ENCODE results near the gene PDE3B. TPM values are rescaled to one million over a fixed set of nuclear protein-coding genes. Genes with fewer than 3 reads are reported as not detected.

PDE3B gene
- total and polyA plus RNA-seq, 2 of the 4 experiments (the other 2 are of a cell fraction) = 0.21 to 1.3 TPM

DNA sequence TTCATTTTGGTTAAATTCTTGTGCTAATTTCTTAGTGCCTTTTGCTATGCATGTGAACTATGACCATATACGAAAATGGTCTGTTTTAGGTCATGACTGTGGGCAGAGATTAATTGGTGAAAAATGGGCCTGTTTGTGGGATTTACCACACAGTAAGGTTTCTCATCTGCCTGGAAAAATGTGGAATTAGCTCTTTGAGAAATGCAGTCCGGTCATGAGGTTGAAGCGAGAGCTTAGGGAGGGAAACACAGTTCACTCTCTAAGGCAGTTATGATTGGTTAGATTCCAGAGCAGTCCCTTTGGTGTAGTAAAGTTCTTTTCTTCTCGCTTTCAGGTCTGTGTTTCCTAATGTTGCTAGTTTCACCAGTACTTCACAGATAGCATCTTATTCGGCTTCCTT lies 1.2 kb upstream of the PDE3B start:
- H2BK120ac ChIP-seq (ENCODE audit: low read depth, low read length) = no peak overlapping the region
- H3K14ac ChIP-seq (replicated peaks; ENCODE audit: low read depth, low read length) = no peak overlapping the region
- H4K20me1 ChIP-seq (ENCODE audit: insufficient read depth, low read length) = no peaks in the 10 kb centered on the region
- CTCF ChIA-PET = no interaction called here
- in situ Hi-C loops (cut with MboI; ENCODE audit: low sequenced_read_pairs) = no loop called here
- no peaks in the 10 kb centered on the region for H3K36me3 ChIP-seq (ENCODE audit: control insufficient read depth, insufficient read depth, low read length)
- H3K4ac ChIP-seq (ENCODE audit: low read depth, low read length) = no peak overlapping the region
- H3K9me1 ChIP-seq (ENCODE audit: insufficient read depth, low read length) = no peaks in the 10 kb centered on the region
- no peak overlapping the region for H4K8ac ChIP-seq (ENCODE audit: low read depth in 2 of 2, low read length in 2 of 2)
- H2AK9ac ChIP-seq (replicated peaks; ENCODE audit: low read depth, low read length, poor library complexity) = no peak overlapping the region
- no peak overlapping the region for H3K27ac ChIP-seq (ENCODE audit: insufficient read depth, low read length)
- no peak for ATAC-seq (ENCODE audit: low read depth)
- no peak overlapping the region for H2BK15ac ChIP-seq (ENCODE audit: low read depth, low read length)
- no peak overlapping the region for H2BK20ac ChIP-seq (ENCODE audit: low read depth, low read length)
- no peak overlapping the region for H2BK5ac ChIP-seq (ENCODE audit: low read depth, low read length, poor library complexity, severe bottlenecking)
- peaks cover 2% of the 10 kb centered on the region for H3K27me3 ChIP-seq (ENCODE audit: control insufficient read depth, insufficient read depth, low read length)
- no peak overlapping the region for H3K4me2 ChIP-seq (ENCODE audit: low read depth, low read length)
- intact Hi-C loops (cut with micrococcal nuclease) = loop anchor here (5.0 to 10.0 kb wide), 2 partner anchors 100 to 262 kb away; no protein-coding TSS in a partner anchor
- no peak overlapping the region for H3K9ac ChIP-seq (ENCODE audit: low read depth, low read length)
- TF ChIP-seq POLR2A (IDR thresholded peaks at IDR 0.05; ENCODE audit: low read depth, low read length) (no peak), FOS (IDR thresholded peaks at IDR 0.05; ENCODE audit: low read depth, low read length) (no peak), RCOR1 (IDR thresholded peaks at IDR 0.05; ENCODE audit: insufficient replicate concordance, low read length) (no peak), MAZ (IDR thresholded peaks at IDR 0.05; ENCODE audit: borderline replicate concordance, low read depth, low read length) (no peak), NFE2L2 (IDR thresholded peaks at IDR 0.05; ENCODE audit: low read depth, low read length) (no peak), RFX5 (IDR thresholded peaks at IDR 0.05; ENCODE audit: low read depth, low read length) (no peak), MXI1 (IDR thresholded peaks at IDR 0.05; ENCODE audit: borderline replicate concordance, low read depth, low read length) (no peak), BHLHE40 (IDR thresholded peaks at IDR 0.05; ENCODE audit: low read depth, low read length) (no peak), SMC3 (IDR thresholded peaks at IDR 0.05; ENCODE audit: low read depth, low read length) (no peak), RAD21 (IDR thresholded peaks at IDR 0.05; ENCODE audit: low read length) (no peak), CHD1 (IDR thresholded peaks at IDR 0.05; ENCODE audit: low read depth, low read length) (no peak), CEBPB (IDR thresholded peaks at IDR 0.05; ENCODE audit: low read depth, low read length) (no peak), MAFK (IDR thresholded peaks at IDR 0.05; ENCODE audit: low read depth, low read length) (no peak)
- TF ChIP-seq, protein P1, sequence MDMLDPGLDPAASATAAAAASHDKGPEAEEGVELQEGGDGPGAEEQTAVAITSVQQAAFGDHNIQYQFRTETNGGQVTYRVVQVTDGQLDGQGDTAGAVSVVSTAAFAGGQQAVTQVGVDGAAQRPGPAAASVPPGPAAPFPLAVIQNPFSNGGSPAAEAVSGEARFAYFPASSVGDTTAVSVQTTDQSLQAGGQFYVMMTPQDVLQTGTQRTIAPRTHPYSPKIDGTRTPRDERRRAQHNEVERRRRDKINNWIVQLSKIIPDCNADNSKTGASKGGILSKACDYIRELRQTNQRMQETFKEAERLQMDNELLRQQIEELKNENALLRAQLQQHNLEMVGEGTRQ (IDR thresholded peaks at IDR 0.05; ENCODE audit: low read depth, low read length) = no peak
- TF ChIP-seq, protein P2, sequence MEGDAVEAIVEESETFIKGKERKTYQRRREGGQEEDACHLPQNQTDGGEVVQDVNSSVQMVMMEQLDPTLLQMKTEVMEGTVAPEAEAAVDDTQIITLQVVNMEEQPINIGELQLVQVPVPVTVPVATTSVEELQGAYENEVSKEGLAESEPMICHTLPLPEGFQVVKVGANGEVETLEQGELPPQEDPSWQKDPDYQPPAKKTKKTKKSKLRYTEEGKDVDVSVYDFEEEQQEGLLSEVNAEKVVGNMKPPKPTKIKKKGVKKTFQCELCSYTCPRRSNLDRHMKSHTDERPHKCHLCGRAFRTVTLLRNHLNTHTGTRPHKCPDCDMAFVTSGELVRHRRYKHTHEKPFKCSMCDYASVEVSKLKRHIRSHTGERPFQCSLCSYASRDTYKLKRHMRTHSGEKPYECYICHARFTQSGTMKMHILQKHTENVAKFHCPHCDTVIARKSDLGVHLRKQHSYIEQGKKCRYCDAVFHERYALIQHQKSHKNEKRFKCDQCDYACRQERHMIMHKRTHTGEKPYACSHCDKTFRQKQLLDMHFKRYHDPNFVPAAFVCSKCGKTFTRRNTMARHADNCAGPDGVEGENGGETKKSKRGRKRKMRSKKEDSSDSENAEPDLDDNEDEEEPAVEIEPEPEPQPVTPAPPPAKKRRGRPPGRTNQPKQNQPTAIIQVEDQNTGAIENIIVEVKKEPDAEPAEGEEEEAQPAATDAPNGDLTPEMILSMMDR (conservative IDR thresholded peaks at IDR 0.05; ENCODE audit: low read depth, low read length) = no peak
- TF ChIP-seq, protein P3, sequence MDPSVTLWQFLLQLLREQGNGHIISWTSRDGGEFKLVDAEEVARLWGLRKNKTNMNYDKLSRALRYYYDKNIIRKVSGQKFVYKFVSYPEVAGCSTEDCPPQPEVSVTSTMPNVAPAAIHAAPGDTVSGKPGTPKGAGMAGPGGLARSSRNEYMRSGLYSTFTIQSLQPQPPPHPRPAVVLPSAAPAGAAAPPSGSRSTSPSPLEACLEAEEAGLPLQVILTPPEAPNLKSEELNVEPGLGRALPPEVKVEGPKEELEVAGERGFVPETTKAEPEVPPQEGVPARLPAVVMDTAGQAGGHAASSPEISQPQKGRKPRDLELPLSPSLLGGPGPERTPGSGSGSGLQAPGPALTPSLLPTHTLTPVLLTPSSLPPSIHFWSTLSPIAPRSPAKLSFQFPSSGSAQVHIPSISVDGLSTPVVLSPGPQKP (IDR thresholded peaks at IDR 0.05; ENCODE audit: borderline replicate concordance, low read depth, low read length) = no peak
- no peak overlapping the region for H2AK5ac ChIP-seq (ENCODE audit: low read depth, low read length)
- H4K91ac ChIP-seq (ENCODE audit: insufficient read depth, low read depth, low read length) = no peak overlapping the region
- no peak overlapping the region for H3K4me3 ChIP-seq (ENCODE audit: insufficient read depth, low read depth, low read length)
- no peak for DNase-seq
- H4K5ac ChIP-seq (ENCODE audit: low read depth, low read length) = no peak overlapping the region
- H3K18ac ChIP-seq (ENCODE audit: low read depth, low read length) = no peak overlapping the region
- no peaks in the 10 kb centered on the region for H3K4me1 ChIP-seq (ENCODE audit: control insufficient read depth, insufficient read depth, low read length)
- H3K79me1 ChIP-seq (ENCODE audit: low read depth in 1 of 2, low read length in 2 of 2) = no peaks in the 10 kb centered on the region
- POLR2A ChIA-PET (ENCODE audit: unreplicated experiment) = no interaction called here
- dilution Hi-C loops (cut with HindIII; ENCODE audit: low sequenced_read_pairs, unreplicated experiment) = no loop called here
- no TSS peak for BruUV-seq (replicated peaks)
- no peak overlapping the region for H2AFZ ChIP-seq (replicated peaks; ENCODE audit: low read length, poor library complexity)
- no peak overlapping the region for H3K23ac ChIP-seq (ENCODE audit: low read depth, low read length)
- whole genome bisulfite sequencing, 2 experiments (ENCODE audit: extremely low coverage in 2 of 2, insufficient read length in 1 of 2) = 100% methylated on average over 1 of the region's 5 CpGs; no CpG with 5 or more reads in 1 of the 2 experiments
- H3K56ac ChIP-seq (ENCODE audit: extremely low read depth, insufficient read depth, low read length) = no peak overlapping the region
- H3K9me3 ChIP-seq (ENCODE audit: control insufficient read depth, insufficient read depth, low read length) = no peaks in the 10 kb centered on the region

All from IMR-90 (cell line).